ENCODE measurements around the gene PRDX2.
"Not testable (repeated sequence)": the region's sequence is repeated elsewhere in the genome, so short reads cannot be mapped to it uniquely, and the experiment has no call there.

PRDX2 gene

DNA sequence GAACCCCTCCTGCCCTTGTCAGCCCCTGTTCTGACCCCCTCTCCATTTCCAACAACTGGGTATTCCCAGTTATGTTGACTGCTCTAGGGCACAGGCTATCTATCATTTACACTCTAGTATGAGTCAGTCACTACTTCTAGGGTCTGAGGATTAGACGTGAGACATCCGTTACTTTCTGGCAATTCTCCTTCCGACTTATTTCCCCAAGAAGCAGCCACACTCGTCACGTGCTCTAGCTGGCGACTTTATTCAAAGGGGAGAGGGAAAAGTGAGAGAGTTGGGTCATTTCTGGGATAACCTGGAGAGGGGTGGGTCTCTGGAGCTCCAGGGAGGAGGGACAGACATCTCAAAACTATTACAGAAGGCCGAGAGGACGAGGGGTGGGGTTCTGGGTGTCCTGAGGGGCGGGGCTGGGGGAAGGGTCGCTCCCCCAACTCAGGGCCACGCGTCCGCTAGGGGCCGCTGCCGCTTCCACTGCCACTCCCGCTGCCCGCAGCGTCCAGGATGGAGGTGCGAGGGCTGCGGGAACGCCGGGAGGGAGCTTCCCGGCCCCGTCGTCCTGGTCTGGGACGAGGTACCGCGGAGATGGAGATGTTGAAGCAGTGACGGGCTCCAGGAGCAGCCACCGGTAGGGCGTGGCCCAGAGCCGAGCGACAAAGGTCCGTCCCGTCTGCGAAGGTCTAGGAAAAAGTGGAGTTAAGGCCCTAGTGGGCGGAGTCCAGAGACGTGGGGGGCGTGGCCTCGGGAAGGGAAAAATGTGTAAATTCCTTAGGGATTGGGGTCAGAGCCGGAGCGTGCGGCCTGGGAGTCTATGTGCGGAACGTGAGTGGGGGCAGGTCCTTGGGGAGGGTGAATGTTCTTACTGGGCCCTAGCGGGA is 23.9 kb upstream of the PRDX2 start:
- DNase-seq = no peak

GRCh38 chr19:12821761-12822160 is 20.2 kb upstream of the PRDX2 start:
- DNase-seq = no peak

- DNase-seq = not testable (repeated sequence)
These were observed 16.2 kb upstream of the PRDX2 start for GRCh38 chr19:12817810-12818209.

GRCh38 chr19:12817188-12817587 is 15.6 kb upstream of the PRDX2 start:
- not testable (repeated sequence) for DNase-seq

- DNase-seq = no peak
These were observed 13.5 kb upstream of the PRDX2 start for GRCh38 chr19:12815088-12815487.

- DNase-seq = peak; percentile 61
These were observed 4.9 kb upstream of the PRDX2 start, which contains the start of gene RNASEH2A for GRCh38 chr19:12806242-12807081. Gene RNASEH2A (plus strand): TSS chr19:12806584. CDS start chr19:12806674, 90 bp downstream.

- DNase-seq = no peak
These were observed 2.5 kb upstream of the PRDX2 start for GRCh38 chr19:12804051-12804450.

- DNase-seq = no peak
These were observed 887 bp upstream of the PRDX2 start for GRCh38 chr19:12802267-12803106.

DNA sequence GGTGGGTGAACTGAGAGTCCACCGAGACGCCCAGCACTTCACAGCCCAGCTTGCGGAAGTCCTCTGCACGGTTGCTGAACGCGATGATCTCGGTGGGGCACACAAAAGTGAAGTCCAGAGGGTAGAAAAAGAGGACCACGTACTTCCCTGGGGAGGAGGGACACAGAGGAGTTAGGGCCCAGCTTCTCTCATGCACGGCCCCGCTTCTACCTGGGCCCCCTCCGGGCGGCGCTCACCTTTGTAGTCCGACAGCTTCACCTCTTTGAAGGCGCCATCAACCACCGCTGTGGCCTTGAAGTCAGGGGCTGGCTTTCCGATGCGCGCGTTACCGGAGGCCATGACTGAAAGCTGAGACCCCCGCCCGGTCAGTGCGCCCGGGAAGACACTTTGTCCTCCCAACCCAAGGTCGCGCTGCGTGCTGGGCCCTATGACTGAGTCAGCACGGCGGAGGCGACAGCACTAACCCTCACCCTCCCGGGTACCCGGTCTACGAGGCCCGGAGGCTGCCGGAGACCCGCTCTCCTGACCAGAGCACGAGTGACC is 606 bp downstream of the PRDX2 start:
- DNase-seq = no peak

- DNase-seq = no peak
These were observed 1.2 kb downstream of the PRDX2 start for GRCh38 chr19:12800466-12800770.

DNA sequence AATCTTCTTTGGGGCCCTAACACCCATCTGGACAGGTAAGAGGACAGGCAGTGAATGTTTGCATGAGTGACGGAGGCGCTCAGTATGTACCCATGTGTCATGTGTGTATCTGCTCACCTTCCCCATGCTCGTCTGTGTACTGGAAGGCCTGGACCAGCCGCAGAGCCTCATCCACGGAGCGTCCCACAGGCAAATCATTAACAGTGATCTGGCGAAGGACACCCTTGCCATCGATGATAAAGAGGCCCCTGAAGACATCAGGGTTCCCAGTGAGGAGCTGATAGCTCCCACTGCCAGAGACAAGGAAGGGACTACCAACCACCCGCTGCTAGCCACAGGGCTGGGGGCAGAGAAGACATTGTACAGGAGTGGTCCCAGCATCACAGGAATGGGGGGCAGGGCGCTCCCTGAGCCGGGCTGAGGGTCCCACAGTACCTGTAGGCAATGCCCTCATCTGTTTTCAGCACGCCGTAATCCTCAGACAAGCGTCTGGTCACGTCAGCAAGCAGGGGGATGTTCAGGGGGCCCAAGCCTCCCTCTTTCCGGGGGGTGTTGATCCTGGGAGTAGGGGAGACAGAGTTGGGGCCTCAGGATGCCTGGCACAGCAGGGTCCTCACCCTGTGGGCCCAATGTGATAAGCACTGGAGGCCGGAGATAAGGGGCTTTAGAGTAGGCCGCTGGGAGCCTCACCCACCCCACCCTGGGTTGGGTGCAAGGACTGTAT is 1.7 kb downstream of the PRDX2 start:
- DNase-seq = no peak

DNA sequence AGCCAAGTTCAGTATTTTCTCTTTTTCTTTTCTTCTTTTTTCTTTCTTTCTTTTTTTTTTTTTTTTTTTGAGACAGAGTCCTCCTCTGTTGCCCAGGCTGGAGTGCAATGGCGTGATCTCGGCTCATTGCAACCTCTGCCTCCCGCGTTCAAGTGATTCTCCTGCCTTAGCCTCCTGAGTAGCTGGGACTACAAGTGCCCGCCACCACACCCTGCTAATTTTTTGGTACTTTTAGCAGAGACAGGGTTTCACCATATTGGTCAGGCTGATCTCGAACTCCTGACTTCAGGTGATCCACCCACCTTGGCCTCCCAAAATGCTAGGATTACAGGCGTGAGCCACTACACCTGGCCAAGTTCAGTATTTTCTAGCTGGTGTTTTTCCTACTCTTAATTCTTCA is 4.0 kb downstream of the PRDX2 start:
- not testable (repeated sequence) for DNase-seq

DNA sequence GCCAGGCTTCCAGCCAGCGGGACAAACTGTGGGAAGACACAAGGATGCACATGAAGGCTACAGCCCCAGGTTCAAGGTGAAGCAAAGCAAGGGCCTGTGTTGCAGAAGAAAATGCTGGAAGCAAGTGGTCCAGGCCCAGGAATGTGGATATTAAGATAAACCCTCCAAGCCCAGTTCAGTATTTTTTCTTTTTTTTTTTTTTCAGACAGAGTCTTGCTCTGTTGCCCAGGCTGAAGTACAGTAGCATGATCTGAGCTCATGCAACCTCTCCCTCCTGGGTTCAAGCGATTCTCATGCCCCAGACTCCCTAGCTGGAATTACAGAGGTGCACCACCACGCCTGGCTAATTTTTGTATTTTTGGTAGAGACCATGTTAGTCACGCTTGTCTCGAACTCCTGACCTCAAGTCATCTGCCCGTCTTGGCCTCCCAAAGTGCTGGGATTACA is 4.4 kb downstream of the PRDX2 start:
- DNase-seq = no peak

- DNase-seq = peak; percentile 48
These were observed 5.2 kb downstream of the PRDX2 start for GRCh38 chr19:12796146-12797071.

GRCh38 chr19:12794971-12795381 is 6.6 kb downstream of the PRDX2 start:
- DNase-seq = no peak

- no peak for DNase-seq
These were observed 7.2 kb downstream of the PRDX2 start for GRCh38 chr19:12794196-12794941.

DNA sequence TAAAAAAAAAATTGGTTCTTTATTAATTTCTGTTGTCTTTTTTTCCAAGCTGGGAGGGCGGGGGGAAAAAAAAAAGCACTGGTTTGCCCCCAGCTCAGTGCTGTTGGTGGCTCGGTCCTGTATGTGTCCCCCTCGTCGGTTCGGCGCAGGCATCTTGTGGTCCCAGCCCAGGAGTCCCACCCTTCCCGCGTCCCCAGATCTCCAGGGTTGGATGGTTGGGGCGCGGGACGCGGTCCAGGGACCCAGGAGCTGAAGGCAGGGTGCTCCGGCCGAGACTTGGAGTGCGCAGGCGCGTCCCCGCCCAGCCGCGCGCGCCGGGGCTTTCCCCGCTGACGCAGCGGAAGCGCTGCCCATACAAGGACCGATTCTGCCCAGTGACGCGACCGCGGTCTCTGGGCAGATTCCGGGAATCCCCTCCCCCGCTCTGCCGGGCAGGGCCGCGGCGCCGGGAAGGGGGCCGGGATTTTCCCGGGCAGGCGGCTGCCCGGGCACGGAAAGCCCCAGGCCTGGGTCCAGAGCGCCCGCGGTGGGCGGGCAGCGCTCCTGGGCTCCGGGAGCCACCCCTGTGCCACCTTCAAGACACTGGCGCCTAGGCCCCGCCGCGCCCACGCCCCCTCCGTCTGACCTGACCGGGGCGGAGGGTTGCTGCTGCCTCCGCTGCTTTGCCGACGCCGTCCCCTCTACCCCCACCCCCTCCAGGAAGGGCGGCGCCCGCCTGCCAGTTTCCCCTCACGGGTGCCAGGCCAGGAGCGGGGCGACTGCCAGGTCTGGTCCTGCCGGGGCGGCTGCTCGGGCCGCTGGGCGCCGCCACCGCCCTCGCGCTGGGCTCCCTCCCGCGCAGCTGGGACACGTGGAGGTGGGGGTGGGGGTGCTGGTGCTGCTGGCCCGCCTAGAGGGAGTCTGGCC is 8.1 kb downstream of the PRDX2 start:
- peak; percentile 58 for DNase-seq

- DNase-seq = no peak
These were observed 8.7 kb downstream of the PRDX2 start for GRCh38 chr19:12792853-12793289.

All from NCI-H1417 treated with DMSO at 0.1 percent for 48 hours (cell line).